LNCAP (cell line): ENCODE data around the gene FGF14.

Source experiments
- CTCF ChIP-seq: fragments of 450-650 bp; IDR thresholded peaks from 2 replicates; pipeline ENCODE4 v1.5.1; 2017; ENCODE audit warnings: mild to moderate bottlenecking

Gene FGF14

DNA sequence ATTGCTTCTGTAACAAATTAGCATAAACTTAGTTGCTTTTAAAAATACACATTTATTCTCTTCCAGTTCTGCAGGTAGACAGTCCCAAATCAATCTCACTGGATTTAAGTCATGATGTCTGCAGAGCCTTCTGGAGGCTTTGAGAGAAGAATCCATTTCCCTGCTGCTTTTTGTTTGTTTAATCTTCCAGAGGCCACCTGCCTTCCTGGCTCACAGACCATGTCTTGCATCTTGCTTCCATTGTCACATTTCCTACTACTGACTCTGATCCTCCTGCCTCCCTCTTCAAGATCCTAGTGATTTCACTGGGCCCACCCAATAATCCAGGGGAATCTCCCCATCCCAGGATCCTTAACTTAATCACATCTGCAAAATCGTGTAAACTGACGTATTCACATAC is 476.1 kb downstream of the FGF14 start:
- TF ChIP-seq CTCF: no peak

DNA sequence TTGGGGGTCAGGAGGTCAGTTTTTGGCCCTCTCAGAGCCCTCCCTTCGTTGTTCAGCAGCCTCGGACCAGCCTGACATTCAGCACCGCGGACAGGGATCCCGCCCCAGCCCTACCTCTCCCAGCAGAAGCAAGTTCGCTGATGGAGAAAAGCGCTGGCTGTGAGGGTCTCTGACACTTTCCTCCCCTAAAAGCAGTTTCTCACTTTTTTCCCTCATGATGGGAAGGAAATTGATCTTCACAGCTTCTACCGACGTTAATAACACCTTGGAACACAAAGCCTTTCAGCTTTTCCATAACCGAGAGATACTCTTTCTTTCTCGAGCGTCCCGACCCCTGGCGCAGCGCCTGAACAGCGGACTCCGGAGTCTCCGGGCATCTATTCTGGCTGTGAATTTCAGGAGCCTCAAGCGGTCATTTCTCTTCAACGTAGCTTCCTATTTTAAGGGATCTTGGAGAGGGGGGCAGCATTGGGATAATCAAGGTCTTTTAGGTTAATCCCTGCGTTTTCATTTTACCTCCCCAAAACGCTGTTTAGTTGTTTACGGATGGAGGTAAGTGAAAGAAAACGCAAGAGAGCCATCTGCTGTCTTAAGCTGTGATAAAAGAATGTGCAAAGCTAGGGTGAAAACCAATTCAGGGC is 482.2 kb downstream of the FGF14 start:
- TF ChIP-seq CTCF: no peak

- TF ChIP-seq CTCF: no peak
Observed at GRCh38 chr13:101917833-101918661, 483.8 kb downstream of the FGF14 start.

DNA sequence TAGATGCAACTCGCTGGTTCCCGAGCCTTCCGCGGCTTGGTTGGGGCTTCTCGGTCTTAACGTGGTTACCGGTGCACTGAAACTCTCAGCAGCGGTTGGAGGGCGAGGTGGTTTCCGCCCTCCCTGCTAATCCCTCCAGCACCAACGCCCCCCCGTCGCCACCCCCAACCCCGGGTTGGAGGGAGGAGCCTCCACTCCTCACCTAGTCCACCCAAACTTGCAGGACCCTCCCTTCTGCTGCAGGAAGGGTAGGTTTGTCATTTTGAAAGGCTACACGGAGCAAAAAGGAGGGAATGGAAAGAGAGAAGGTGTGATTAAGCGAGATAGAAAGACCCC is 484.4 kb downstream of the FGF14 start:
- no peak for TF ChIP-seq CTCF

DNA sequence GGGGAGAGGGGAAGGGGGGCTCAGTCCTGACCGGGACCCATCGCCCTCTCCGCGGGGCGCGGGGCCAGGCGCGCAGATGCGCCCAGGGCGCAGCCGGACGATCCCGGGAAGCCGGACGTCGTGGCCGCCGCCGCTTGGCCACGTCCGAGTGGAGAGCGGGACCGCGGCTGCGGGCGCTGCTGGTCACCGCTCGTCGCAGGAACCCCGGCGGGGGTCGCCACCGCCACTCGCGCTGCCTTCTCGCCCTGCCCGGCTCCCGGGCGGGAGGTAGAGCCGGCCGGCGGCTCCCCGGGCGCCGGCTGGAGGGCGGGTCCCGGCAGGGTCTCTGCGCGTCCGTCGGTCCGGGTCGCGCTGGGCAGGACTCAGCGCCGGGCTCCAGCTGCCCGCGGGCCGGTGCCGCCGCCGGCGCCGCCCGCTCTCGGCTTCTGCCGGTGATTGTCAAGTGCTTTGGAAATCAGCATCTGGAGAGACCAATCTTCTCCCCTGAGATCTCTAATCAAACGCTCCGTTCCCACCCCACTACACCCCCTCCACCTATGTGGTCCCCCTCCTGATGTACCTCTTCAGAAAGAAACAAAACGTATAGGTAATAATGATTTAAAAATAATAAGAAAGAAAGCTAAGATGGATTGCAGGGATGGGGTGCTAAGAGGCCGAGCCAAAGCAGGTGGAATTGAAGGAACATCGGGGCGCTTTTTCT is 484.9 kb downstream of the FGF14 start:
- TF ChIP-seq CTCF: no peak

DNA sequence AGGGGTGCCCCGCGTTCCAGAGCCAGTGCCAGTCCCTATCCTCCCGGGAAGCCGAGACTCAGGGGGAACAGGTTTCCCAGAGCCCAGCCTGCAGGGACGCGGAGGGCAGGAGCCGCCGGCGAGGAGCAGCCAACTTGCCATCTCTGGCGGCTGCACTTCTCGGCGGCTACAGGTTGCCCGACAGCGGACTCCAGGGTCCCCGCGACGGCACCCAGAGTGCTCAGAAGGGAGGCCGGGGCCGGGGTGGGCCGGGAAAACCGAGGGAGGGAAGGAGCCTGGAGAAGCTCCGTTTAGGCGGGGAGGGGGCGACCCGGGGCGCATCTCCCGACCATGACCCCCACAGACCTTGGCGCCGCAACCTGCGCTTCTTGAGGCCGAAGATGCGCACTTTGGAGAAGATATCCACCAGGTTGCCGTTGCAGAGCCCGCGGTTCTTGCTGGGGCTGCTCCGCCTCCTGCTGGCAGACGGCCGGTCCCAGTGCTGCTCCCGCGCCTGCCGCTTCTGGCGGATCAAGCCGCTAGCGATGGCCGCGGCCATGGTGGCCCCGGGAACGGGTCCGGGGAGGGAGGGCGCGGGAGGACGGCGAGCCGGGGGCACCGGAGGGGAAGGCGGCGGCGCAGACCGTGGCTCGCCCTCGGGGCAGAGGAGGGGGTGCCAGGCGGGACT is 485.6 kb downstream of the FGF14 start:
- no peak for TF ChIP-seq CTCF

DNA sequence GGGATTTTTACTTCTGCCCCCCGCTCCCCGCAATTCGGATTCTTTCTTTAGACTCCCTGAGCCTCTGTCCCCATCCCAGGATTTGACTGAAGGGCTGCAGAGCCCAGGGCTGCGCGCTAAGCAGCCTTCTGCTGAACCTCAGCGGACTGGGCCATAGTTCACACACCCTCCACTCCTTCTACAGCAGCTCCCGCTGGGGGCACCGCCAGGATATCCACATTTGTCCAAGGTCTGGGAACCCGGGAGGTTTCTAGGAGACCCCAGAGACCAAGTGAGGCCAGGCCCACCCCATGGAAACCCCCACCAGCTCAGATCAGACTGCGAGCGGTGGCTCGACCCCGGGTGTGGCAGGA is 486.1 kb downstream of the FGF14 start:
- no peak for TF ChIP-seq CTCF
